ENCODE measurements around the gene COL5A3. TPM values are rescaled to one million over a fixed set of nuclear protein-coding genes. Genes with fewer than 3 reads are reported as not detected.

Gene COL5A3
- total and polyA plus RNA-seq, 7 donors, result 3.7 to 10.6 (median 8.5) TPM

DNA sequence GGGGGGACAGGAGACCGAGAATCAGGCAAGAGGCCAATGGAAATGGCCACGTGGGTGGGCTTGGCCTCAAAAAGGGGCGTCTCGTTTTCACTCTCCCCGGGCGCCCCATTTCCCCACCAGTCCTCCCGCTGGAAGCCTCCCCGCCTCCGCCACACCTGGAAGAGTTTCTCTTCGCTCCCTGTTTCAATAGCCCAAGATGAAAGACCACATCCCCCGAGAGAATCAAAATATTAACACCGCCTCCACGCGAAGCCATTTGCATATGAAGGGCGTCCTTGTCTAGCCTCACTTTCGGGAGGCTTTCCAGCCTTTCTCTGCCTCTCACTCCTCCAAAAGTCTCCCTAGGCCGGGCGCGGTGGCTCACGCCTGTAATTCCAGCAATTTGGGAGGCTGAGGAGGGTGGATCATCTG lies 73.3 kb downstream of the COL5A3 start:
- ATAC-seq (no peak), DNase-seq (no peak)
- intact Hi-C loops (cut with DNase I), result no loop called here
- H3K4me3 ChIP-seq, result no peak overlapping the region
- no peak overlapping the region for H3K27ac ChIP-seq
- no peak for TF ChIP-seq CTCF (IDR thresholded peaks at IDR 0.05)
- 13 to 19% (median 15%) methylated on average over 18 to 20 of the region's 20 CpGs for WGBS, 3 donors
- H3K4me1 ChIP-seq, result peaks cover 3% of the 10 kb centered on the region
- peaks cover 5 to 48% (median 15%) of the 10 kb centered on the region in 3 donors for H3K27me3 ChIP-seq (ENCODE audit: insufficient read depth in 3 of 3, low read length in 2 of 3)
- peaks cover 10% of the 10 kb centered on the region for H3K9me3 ChIP-seq
- H3K36me3 ChIP-seq (ENCODE audit: insufficient read depth in 1 of 2, low read depth in 1 of 2), result no peaks in the 10 kb centered on the region

DNA sequence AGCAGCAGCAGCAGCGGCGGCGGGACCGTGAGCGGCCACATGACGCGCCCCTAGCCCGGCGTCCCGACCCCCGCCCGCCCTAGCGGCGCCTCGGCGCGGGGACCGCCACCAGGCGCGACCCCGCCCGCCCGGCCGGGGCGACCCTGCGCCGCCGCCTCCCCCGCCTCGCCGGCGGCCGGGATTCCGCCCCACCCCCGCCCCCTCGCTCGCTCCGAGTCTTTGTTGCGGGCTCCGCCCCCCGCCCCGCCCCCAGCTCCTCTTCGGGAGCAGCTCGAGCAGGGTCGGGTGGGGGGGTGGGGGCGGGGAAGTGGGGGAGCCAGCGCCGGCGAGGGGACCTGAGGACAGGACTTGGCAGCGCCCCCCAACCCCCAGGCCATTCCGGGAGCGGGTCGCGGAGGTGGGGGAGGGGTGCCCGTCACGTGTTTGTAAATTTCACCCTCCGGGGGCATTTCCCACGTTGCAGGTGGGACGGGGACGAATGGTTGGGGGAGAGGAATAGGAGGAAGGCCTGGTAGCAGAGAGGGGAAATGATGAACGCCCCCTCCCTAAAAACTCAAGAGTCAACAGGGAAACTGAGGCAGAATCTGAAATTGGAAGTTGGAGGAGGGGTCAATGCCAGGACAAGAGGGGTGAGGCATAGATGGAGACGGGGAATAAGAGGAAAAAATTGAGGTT lies 73.8 kb downstream of the COL5A3 start, which contains the start of gene OLFM2:
TSS of gene OLFM2 (minus strand) at position 190 of the 675 bp plus-strand sequence. CDS start at position 41, 149 bp downstream.
- H3K27me3 ChIP-seq (ENCODE audit: insufficient read depth in 3 of 3, low read length in 2 of 3), result peaks cover 5 to 48% (median 15%) of the 10 kb centered on the region in 3 donors
- intact Hi-C loops (cut with DNase I), result no loop called here
- WGBS, 3 donors, result 0 to 2% (median 1%) methylated on average over 16 to 62 of the region's 62 CpGs

DNA sequence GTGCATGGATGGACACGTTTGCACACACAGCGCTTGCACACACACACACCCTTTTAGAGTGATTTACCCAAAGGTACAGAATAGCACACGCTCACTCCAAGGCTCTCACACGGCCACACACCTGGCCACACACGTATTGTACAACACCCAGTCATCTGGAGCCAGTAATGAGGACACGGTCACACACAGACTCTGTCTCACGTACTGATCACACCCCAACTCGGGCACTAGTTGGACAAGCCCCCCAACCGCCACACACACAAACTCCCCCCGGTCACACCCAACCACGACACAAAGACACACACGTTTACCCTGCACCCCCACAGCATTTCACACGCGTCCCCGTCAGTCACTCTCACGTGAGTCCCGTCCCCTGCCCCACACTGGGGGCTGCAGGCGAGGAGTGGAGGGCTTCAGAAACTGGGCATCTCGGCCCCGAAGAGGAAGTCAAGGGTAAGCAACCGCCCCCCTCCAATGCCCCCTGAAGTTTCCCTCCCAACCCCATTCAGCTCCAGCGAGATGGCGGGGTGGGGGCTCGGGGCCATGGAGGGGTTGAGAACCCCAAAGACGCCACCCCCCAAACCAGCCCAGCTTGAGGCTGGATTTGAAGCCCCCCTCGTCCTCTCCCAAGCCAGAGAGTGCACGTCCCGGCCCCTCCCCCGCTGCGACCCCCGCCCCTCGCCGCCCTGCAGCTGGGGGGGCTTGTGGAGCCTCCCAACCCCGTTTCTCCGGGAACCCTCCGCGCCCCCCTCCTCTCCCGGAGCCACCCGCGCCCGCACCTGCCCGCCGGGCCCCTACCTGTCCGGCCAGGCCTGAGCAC lies 74.6 kb downstream of the COL5A3 start:
- no peak for TF ChIP-seq CTCF (IDR thresholded peaks at IDR 0.05)
- DNase-seq (no peak), ATAC-seq (no peak)
- no peaks in the 10 kb centered on the region for H3K36me3 ChIP-seq (ENCODE audit: insufficient read depth in 1 of 2, low read depth in 1 of 2)
- peaks cover 5 to 48% (median 15%) of the 10 kb centered on the region in 3 donors for H3K27me3 ChIP-seq (ENCODE audit: insufficient read depth in 3 of 3, low read length in 2 of 3)
- intact Hi-C loops (cut with DNase I), result no loop called here
- no peaks in the 10 kb centered on the region for H3K9me3 ChIP-seq
- H3K4me3 ChIP-seq, result peak overlapping the region; percentile 47
- WGBS, 3 donors, result 0 to 1% (median 1%) methylated on average over 30 to 44 of the region's 44 CpGs
- no peak overlapping the region for H3K27ac ChIP-seq
- peaks cover 6% of the 10 kb centered on the region for H3K4me1 ChIP-seq

More for the DNA sequence above, 73.8 kb downstream of the COL5A3 start, which contains the start of gene OLFM2:
- peak within 1 kb of the TSS; percentile 47 for H3K4me3 ChIP-seq
- H3K9me3 ChIP-seq, result peaks cover 5% of the 10 kb centered on the region
- no peak for TF ChIP-seq CTCF (IDR thresholded peaks at IDR 0.05)
- no peak for ATAC-seq
- peak in 1 of 2 donors; percentile 40 for DNase-seq
- H3K4me1 ChIP-seq, result peaks cover 3% of the 10 kb centered on the region
- no peaks in the 10 kb centered on the region for H3K36me3 ChIP-seq (ENCODE audit: insufficient read depth in 1 of 2, low read depth in 1 of 2)
- H3K27ac ChIP-seq, result no peak within 1 kb of the TSS

- peak; percentile 30 to 76 (median 72) for ATAC-seq
- no peak overlapping the region for H3K27ac ChIP-seq
- DNase-seq, result peak; percentile 74 to 82
- H3K9me3 ChIP-seq, result no peaks in the 10 kb centered on the region
- WGBS, 3 donors, result 10 to 15% (median 14%) methylated on average over 22 to 23 of the region's 23 CpGs
- peaks cover 6% of the 10 kb centered on the region for H3K4me1 ChIP-seq
- H3K36me3 ChIP-seq (ENCODE audit: insufficient read depth in 1 of 2, low read depth in 1 of 2), result no peaks in the 10 kb centered on the region
- intact Hi-C loops (cut with DNase I), result loop anchor here (5.0 kb wide), 3 partner anchors 93 to 458 kb away; partner anchors contain the start of gene MRPL4 (in 1 of the 2)
- H3K27me3 ChIP-seq (ENCODE audit: insufficient read depth in 3 of 3, low read length in 2 of 3), result peaks cover 5 to 48% (median 15%) of the 10 kb centered on the region in 3 donors
- TF ChIP-seq CTCF (IDR thresholded peaks at IDR 0.05), result peak; percentile 60
- no peak overlapping the region for H3K4me3 ChIP-seq
These were observed 76.0 kb downstream of the COL5A3 start for GRCh38 chr19:9934132-9934950.

Data from psoas muscle (tissue), 8 donors.